Smooth muscle cell (in vitro differentiated cells): ENCODE results near the gene TGM5. TPM values are rescaled to one million over a fixed set of nuclear protein-coding genes. Genes with fewer than 3 reads are reported as not detected.

Experiments used
- DNase-seq: peaks from one replicate; lab custom pipeline; 2025; ENCODE audit not compliant: unreplicated experiment; lab: John Stamatoyannopoulos, UW
- H2AFZ ChIP-seq: fragments of 200-600 bp; sonication (generic); 2 replicates; pipeline ENCODE4 v1.6.0; 2016; ENCODE audit warnings: antibody characterized with exemption, low read depth, mild to moderate bottlenecking
- H3F3A ChIP-seq: fragments of 200-600 bp; sonication (generic); 2 replicates; pipeline ENCODE4 v1.6.0; 2017; ENCODE audit warnings: antibody characterized with exemption, low read depth
- H3K27ac ChIP-seq: fragments of 200-600 bp; sonication (generic); 2 replicates; pipeline ENCODE4 v1.5.1; 2016; ENCODE audit warnings: low read depth, mild to moderate bottlenecking
- H3K27me3 ChIP-seq: fragments of 200-600 bp; sonication (generic); 2 replicates; pipeline ENCODE4 v1.6.1; 2016; ENCODE audit warnings: low read depth, mild to moderate bottlenecking
- H3K36me3 ChIP-seq: fragments of 200-600 bp; sonication (generic); 2 replicates; pipeline ENCODE4 v1.5.1; 2016; ENCODE audit warnings: low read depth
- H3K4me1 ChIP-seq: fragments of 200-600 bp; sonication (generic); 2 replicates; pipeline ENCODE4 v1.5.1; 2016; ENCODE audit warnings: low read depth
- H3K4me2 ChIP-seq: fragments of 200-600 bp; sonication (generic); 2 replicates; pipeline ENCODE4 v1.6.0; 2016; ENCODE audit warnings: mild to moderate bottlenecking
- H3K4me3 ChIP-seq: fragments of 200-600 bp; sonication (generic); 2 replicates; pipeline ENCODE4 v1.5.1; 2016; ENCODE audit warnings: mild to moderate bottlenecking
- H3K79me2 ChIP-seq: fragments of 200-600 bp; sonication (generic); 2 replicates; pipeline ENCODE4 v1.6.0; 2016; ENCODE audit warnings: low read depth, mild to moderate bottlenecking
- H3K9ac ChIP-seq: fragments of 200-600 bp; sonication (generic); 2 replicates; pipeline ENCODE4 v1.6.0; 2016; ENCODE audit warnings: low read depth
- H3K9me3 ChIP-seq: fragments of 200-600 bp; sonication (generic); replicated peaks from 2 replicates; pipeline ENCODE4 v1.5.1; 2016; ENCODE audit warnings: low read depth
- H4K20me1 ChIP-seq: fragments of 200-600 bp; sonication (generic); 2 replicates; pipeline ENCODE4 v1.6.0; 2016; ENCODE audit warnings: low read depth
- WGBS: methylation state at CpG from one replicate; pipeline ENCODE4 v1.1.7; 2016; ENCODE audit warnings: low lambda C conversion rate; 5-methylcytosine and 5-hydroxymethylcytosine counted together
- polyA plus RNA-seq: library from polyadenylated mRNA; unstranded; fragments of >200 nt; fragmentation: Nextera tagmentation; extraction: Ambion mirVana; gene quantifications from 2 replicates; pipeline ENCODE4 v1.2.1, GENCODE V29; 2016
- total RNA-seq: library from RNA; depleted of rRNA; stranded (reverse); fragments of >200 nt; gene quantifications from 2 replicates; pipeline ENCODE4 v1.2.3, GENCODE V29; 2014
- TF ChIP-seq, protein P1 (sequence below): fragments of 200-600 bp; sonication (generic); IDR thresholded peaks from 2 replicates; pipeline ENCODE4 v1.5.1; 2017; ENCODE audit warnings: borderline replicate concordance, mild to moderate bottlenecking, antibody characterized with exemption; ENCODE audit not compliant: insufficient read depth, poor library complexity, severe bottlenecking

Gene TGM5
- total and polyA plus RNA-seq, 2 experiments from 2014 or later, result 0.08 to 2.5 TPM

DNA sequence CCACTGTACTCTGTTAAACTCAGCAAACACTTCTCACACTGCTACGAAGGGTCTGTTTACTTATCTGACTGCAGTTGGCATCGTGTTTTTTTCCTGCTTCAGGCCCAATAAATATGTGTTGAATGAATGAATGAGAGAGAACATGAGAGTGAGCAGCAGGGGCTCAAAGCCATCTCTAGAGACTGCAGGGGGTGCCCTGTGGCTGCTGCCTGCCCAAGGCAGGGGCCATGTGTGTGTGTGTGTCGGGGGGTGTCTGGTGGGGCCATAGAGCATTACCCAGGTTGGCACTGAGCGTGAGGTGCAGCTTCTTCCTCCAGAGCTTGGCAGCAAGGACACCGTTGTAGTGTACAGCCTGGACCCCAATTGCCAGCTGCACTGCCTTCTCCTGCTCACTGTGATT is 60.7 kb downstream of the TGM5 start:
- Histone ChIP-seq H3K4me2 (no peak overlapping the region), H3K4me3 (no peak overlapping the region), H3K4me1 (no peaks in the 10 kb centered on the region), H3K9me3 (no peaks in the 10 kb centered on the region), H3F3A (no peaks in the 10 kb centered on the region), H3K36me3 (no peaks in the 10 kb centered on the region), H3K79me2 (no peaks in the 10 kb centered on the region), H2AFZ (no peak overlapping the region), H4K20me1 (no peaks in the 10 kb centered on the region), H3K27ac (no peak overlapping the region), H3K27me3 (peaks cover 50% of the 10 kb centered on the region), H3K9ac (no peak overlapping the region)
- no peak for DNase-seq
- TF ChIP-seq, protein P1, sequence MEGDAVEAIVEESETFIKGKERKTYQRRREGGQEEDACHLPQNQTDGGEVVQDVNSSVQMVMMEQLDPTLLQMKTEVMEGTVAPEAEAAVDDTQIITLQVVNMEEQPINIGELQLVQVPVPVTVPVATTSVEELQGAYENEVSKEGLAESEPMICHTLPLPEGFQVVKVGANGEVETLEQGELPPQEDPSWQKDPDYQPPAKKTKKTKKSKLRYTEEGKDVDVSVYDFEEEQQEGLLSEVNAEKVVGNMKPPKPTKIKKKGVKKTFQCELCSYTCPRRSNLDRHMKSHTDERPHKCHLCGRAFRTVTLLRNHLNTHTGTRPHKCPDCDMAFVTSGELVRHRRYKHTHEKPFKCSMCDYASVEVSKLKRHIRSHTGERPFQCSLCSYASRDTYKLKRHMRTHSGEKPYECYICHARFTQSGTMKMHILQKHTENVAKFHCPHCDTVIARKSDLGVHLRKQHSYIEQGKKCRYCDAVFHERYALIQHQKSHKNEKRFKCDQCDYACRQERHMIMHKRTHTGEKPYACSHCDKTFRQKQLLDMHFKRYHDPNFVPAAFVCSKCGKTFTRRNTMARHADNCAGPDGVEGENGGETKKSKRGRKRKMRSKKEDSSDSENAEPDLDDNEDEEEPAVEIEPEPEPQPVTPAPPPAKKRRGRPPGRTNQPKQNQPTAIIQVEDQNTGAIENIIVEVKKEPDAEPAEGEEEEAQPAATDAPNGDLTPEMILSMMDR, result no peak
- WGBS, result 84% methylated on average over 5 of the region's 5 CpGs

DNA sequence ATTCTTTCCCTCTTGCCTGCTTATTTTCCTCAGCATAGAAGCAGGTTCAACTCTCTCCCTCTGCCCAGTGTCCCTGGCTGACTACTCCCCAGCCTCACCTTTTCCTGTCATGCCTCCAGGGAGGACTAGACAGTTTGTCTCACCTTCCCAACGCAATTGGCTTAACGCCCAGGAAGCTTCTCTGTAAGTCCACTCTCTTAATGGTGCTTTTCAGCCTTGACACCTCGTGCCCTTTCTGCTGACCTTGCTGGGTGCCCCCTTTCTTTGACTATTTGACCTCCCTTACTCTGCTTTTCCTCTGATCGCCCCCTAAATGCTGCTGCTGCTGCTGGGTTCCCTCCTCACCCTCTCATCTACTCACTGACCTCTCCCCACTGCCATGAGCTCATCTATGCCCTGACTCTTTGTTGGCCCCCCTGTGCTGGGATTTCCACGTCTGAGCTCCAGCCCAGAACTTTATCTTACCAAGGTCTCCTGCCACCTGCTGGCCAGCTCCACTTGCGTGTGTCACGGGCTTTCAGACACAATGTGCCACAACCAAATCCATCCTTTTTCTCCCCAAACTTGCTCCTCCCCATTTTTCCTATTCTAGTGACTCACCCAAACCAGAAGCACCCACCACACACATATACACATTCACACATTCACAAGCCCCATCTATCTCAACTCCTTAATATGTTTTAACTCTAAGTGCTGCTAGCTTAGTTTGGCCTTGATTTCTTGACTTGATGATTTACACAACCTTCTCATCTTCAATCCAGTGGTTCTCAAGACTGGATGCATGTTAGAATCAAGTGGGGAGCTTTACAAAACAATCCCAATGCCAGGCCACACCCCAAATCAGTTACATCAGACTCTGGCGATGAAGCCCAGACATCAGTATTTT is 62.5 kb downstream of the TGM5 start:
- H3K36me3 ChIP-seq, result no peaks in the 10 kb centered on the region
- DNase-seq, result no peak
- H4K20me1 ChIP-seq, result no peaks in the 10 kb centered on the region
- 43% methylated on average over 8 of the region's 8 CpGs for WGBS
- no peak overlapping the region for H2AFZ ChIP-seq
- H3K4me2 ChIP-seq, result no peak overlapping the region
- TF ChIP-seq, protein P1, result peak; percentile 56
- no peaks in the 10 kb centered on the region for H3K79me2 ChIP-seq
- H3K4me1 ChIP-seq, result no peaks in the 10 kb centered on the region
- H3K4me3 ChIP-seq, result no peak overlapping the region
- no peaks in the 10 kb centered on the region for H3F3A ChIP-seq
- H3K9me3 ChIP-seq, result no peaks in the 10 kb centered on the region
- H3K27me3 ChIP-seq, result peaks cover 36% of the 10 kb centered on the region
- H3K9ac ChIP-seq, result no peak overlapping the region
- H3K27ac ChIP-seq, result no peak overlapping the region

DNA sequence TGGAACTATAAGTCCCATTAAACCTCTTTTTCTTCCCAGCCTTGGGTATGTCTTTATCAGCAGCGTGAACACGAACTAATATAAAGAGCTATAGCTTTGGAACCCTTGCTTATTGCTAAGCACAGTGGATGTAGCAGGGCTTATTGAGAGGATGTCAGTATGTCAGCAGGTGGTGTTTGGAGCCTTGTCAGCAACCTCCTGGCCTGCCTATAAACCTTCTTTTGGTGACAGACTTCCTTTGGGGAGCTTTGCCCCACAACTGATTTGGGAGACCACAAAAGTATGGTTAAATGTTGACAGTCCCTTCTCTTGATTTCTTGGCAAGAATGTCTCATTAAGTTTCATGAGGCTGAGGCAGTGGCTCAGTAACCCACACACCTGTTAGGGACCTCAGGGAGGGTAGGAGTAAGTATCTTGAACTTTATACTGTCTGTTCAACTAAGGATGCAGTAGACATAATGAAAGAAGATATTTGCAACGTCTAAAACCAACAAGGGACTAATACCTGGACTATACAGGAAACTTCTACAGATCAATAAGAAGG is 66.7 kb downstream of the TGM5 start:
- Histone ChIP-seq H4K20me1 (no peaks in the 10 kb centered on the region), H3K4me1 (no peaks in the 10 kb centered on the region), H3K4me2 (no peak overlapping the region), H2AFZ (no peak overlapping the region), H3K27ac (no peak overlapping the region), H3K27me3 (peaks cover 11% of the 10 kb centered on the region), H3K9ac (no peak overlapping the region), H3K9me3 (no peaks in the 10 kb centered on the region), H3K79me2 (no peaks in the 10 kb centered on the region), H3F3A (no peaks in the 10 kb centered on the region), H3K36me3 (no peaks in the 10 kb centered on the region), H3K4me3 (no peak overlapping the region)
- WGBS, result 93% methylated on average over 3 of the region's 3 CpGs
- TF ChIP-seq, protein P1, result no peak
- DNase-seq, result no peak
